Measurements from ENCODE around the gene TRPM3.

- TF ChIP-seq CTCF (conservative IDR thresholded peaks at IDR 0.05; ENCODE audit: low read depth, low read length), result no peak
- no peak for TF ChIP-seq EZH2 (IDR thresholded peaks at IDR 0.05; ENCODE audit: low read length, unreplicated experiment)
These were observed 308.3 kb downstream of the TRPM3 start for GRCh38 chr9:70813141-70813540.

Data from PC-3 (cell line).